HEK293T (cell line): ENCODE measurements around the gene ATXN3.

Experiments
- CTCF ChIA-PET: fragments of 350-600 bp; formaldehyde crosslinking; extraction: SDS; loops from one replicate; lab custom pipeline; 2021; ENCODE audit warnings: antibody characterized with exemption, inconsistent platforms; lab: Yijun Ruan, JAX
- POLR2A ChIA-PET: fragments of 350-600 bp; formaldehyde crosslinking; extraction: SDS; loops from one replicate; lab custom pipeline; 2020; ENCODE audit warnings: antibody characterized with exemption, inconsistent platforms; lab: Yijun Ruan, JAX
- DNase-seq: peaks from one replicate; pipeline ENCODE4 v3.0.0; 2012; ENCODE audit warnings: mixed read lengths; ENCODE audit errors: extremely low spot score
- ARNT ChIP-seq: fragments of 450-650 bp; IDR thresholded peaks from 2 replicates; pipeline ENCODE4 v1.6.1; 2017; ENCODE audit warnings: mild to moderate bottlenecking
- BHLHE40 ChIP-seq: fragments of 450-650 bp; IDR thresholded peaks from 2 replicates; pipeline ENCODE4 v1.6.1; 2016; ENCODE audit warnings: mild to moderate bottlenecking, moderate library complexity, borderline replicate concordance
- CTBP1 ChIP-seq: fragments of 450-650 bp; IDR thresholded peaks from 2 replicates; pipeline ENCODE4 v1.6.1; 2016; ENCODE audit warnings: borderline replicate concordance
- ELF4 ChIP-seq: fragments of 450-650 bp; IDR thresholded peaks from 2 replicates; pipeline ENCODE4 v1.6.1; 2017; ENCODE audit warnings: antibody characterized with exemption
- FOXA1 ChIP-seq: fragments of 450-650 bp; IDR thresholded peaks from 2 replicates; pipeline ENCODE4 v1.6.1; 2016; ENCODE audit warnings: mild to moderate bottlenecking
- FOXK2 ChIP-seq: fragments of 450-650 bp; IDR thresholded peaks from 2 replicates; pipeline ENCODE4 v1.6.1; 2016; ENCODE audit warnings: mild to moderate bottlenecking
- FOXM1 ChIP-seq: fragments of 450-650 bp; IDR thresholded peaks from 2 replicates; pipeline ENCODE4 v1.6.1; 2017; ENCODE audit warnings: mild to moderate bottlenecking, borderline replicate concordance
- HDGF ChIP-seq: fragments of 450-650 bp; IDR thresholded peaks from 2 replicates; pipeline ENCODE4 v1.6.1; 2017; ENCODE audit warnings: antibody characterized with exemption, borderline replicate concordance
- L3MBTL2 ChIP-seq: fragments of 450-650 bp; conservative IDR thresholded peaks from 2 replicates; pipeline ENCODE4 v1.6.1; 2016; ENCODE audit warnings: mild to moderate bottlenecking
- LEF1 ChIP-seq: fragments of 450-650 bp; IDR thresholded peaks from 2 replicates; pipeline ENCODE4 v1.6.1; 2017; ENCODE audit warnings: mild to moderate bottlenecking, borderline replicate concordance
- NFRKB ChIP-seq: fragments of 450-650 bp; IDR thresholded peaks from 2 replicates; pipeline ENCODE4 v1.6.1; 2016; ENCODE audit warnings: mild to moderate bottlenecking, moderate library complexity
- PKNOX1 ChIP-seq: fragments of 450-650 bp; IDR thresholded peaks from 2 replicates; pipeline ENCODE4 v1.6.1; 2016
- SP1 ChIP-seq: fragments of 450-650 bp; IDR thresholded peaks from 2 replicates; pipeline ENCODE4 v1.6.1; 2017
- SUZ12 ChIP-seq: fragments of 450-650 bp; IDR thresholded peaks from 2 replicates; pipeline ENCODE4 v1.6.1; 2016; ENCODE audit warnings: mild to moderate bottlenecking
- TARDBP ChIP-seq: fragments of 450-650 bp; IDR thresholded peaks from 2 replicates; pipeline ENCODE4 v1.6.1; 2016
- ZNF384 ChIP-seq: fragments of 450-650 bp; IDR thresholded peaks from 2 replicates; pipeline ENCODE4 v1.6.1; 2016

The ATXN3 gene

GRCh38 chr14:92035890-92036289, 70.5 kb downstream of the ATXN3 start:
- TF ChIP-seq ARNT (no peak), ZNF384 (no peak), FOXK2 (no peak), PKNOX1 (no peak), BHLHE40 (no peak), HDGF (no peak), TARDBP (no peak), ELF4 (no peak), NFRKB (no peak), CTBP1 (no peak), L3MBTL2 (no peak), SUZ12 (no peak), SP1 (no peak)
- ChIA-PET CTCF (no interaction called here), POLR2A (no interaction called here)
- no peak for DNase-seq

- TF ChIP-seq ZNF384 (no peak), L3MBTL2 (no peak), BHLHE40 (no peak), TARDBP (no peak), ARNT (no peak), HDGF (no peak), FOXK2 (no peak), SUZ12 (no peak), FOXA1 (no peak), FOXM1 (no peak), LEF1 (no peak)
- no peak for DNase-seq
- ChIA-PET POLR2A (no interaction called here), CTCF (no interaction called here)
Observed at GRCh38 chr14:92033906-92034687, 72.3 kb downstream of the ATXN3 start.

GRCh38 chr14:92033433-92033832, 72.9 kb downstream of the ATXN3 start:
- CTCF ChIA-PET, result no interaction called here
- TF ChIP-seq FOXK2, result no peak
- POLR2A ChIA-PET, result no interaction called here
- no peak for DNase-seq

- POLR2A ChIA-PET, result interaction anchor here (1.4 kb wide), 1 partner anchor 13 kb away, joined by 4 read pairs; the partner anchor contains the start of gene TRIP11
- CTCF ChIA-PET, result no interaction called here
- no peak for TF ChIP-seq FOXM1
- no peak for TF ChIP-seq ZNF384
- no peak for TF ChIP-seq HDGF
- TF ChIP-seq CTBP1, result no peak
- TF ChIP-seq BHLHE40, result no peak
- TF ChIP-seq TARDBP, result no peak
- TF ChIP-seq PKNOX1, result no peak
- no peak for TF ChIP-seq LEF1
- no peak for TF ChIP-seq FOXK2
- no peak for TF ChIP-seq SP1
- TF ChIP-seq L3MBTL2, result no peak
- TF ChIP-seq FOXA1, result no peak
- TF ChIP-seq ARNT, result no peak
- no peak for TF ChIP-seq NFRKB
- no peak for TF ChIP-seq SUZ12
- no peak for TF ChIP-seq ELF4
Observed at GRCh38 chr14:92026548-92027190, 79.7 kb downstream of the ATXN3 start.

GRCh38 chr14:92022036-92022435, 84.3 kb downstream of the ATXN3 start:
- DNase-seq, result no peak
- ChIA-PET CTCF (no interaction called here), POLR2A (interaction anchor here (3.0 kb wide), 1 partner anchor 18 kb away, joined by 14 read pairs; the partner anchor contains the start of gene TRIP11)
- no peak for TF ChIP-seq ZNF384

More at GRCh38 chr14:92026548-92027190, 79.7 kb downstream of the ATXN3 start:
- no peak for DNase-seq

- CTCF ChIA-PET, result no interaction called here
- DNase-seq, result no peak
Observed at GRCh38 chr14:92021523-92021922, 84.9 kb downstream of the ATXN3 start.

GRCh38 chr14:92014040-92014439, 92.3 kb downstream of the ATXN3 start:
- TF ChIP-seq SUZ12, result no peak
- TF ChIP-seq TARDBP, result no peak
- TF ChIP-seq FOXA1, result no peak
- TF ChIP-seq ELF4, result no peak
- no peak for TF ChIP-seq LEF1
- no peak for TF ChIP-seq CTBP1
- no peak for TF ChIP-seq NFRKB
- TF ChIP-seq FOXK2, result no peak
- no peak for TF ChIP-seq ARNT
- TF ChIP-seq FOXM1, result no peak
- TF ChIP-seq PKNOX1, result no peak
- TF ChIP-seq SP1, result no peak
- no peak for TF ChIP-seq ZNF384
- ChIA-PET CTCF (no interaction called here), POLR2A (interaction anchor here (0.6 kb wide), 1 partner anchor 44 kb away, joined by 3 read pairs; no protein-coding TSS in a partner anchor)
- no peak for DNase-seq

More at GRCh38 chr14:92021523-92021922, 84.9 kb downstream of the ATXN3 start:
- POLR2A ChIA-PET, result interaction anchor here (3.0 kb wide), 1 partner anchor 18 kb away, joined by 14 read pairs; the partner anchor contains the start of gene TRIP11
- no peak for TF ChIP-seq L3MBTL2
- TF ChIP-seq NFRKB, result no peak
- no peak for TF ChIP-seq SP1
- TF ChIP-seq HDGF, result no peak
- TF ChIP-seq ZNF384, result no peak
- no peak for TF ChIP-seq ELF4
- no peak for TF ChIP-seq TARDBP
- no peak for TF ChIP-seq LEF1
